ENCODE measurements around the gene RNF31. TPM values are rescaled to one million over a fixed set of nuclear protein-coding genes. Genes with fewer than 3 reads are reported as not detected.

RNF31 gene
- total and polyA plus RNA-seq, 2 experiments from 2014 or later = 42.1 to 134 TPM

- Histone ChIP-seq H3K4me3 (no peak overlapping the region), H3K4me1 (ENCODE audit: low read depth) (no peaks in the 10 kb centered on the region), H3K27me3 (no peaks in the 10 kb centered on the region), H3K27ac (no peak overlapping the region), H3K9me3 (ENCODE audit: low read depth) (no peaks in the 10 kb centered on the region), H3K36me3 (peaks cover 11% of the 10 kb centered on the region)
- TF ChIP-seq CTCF (IDR thresholded peaks at IDR 0.05; ENCODE audit: low read depth, low read length) = no peak
- DNase-seq (ENCODE audit: low read depth in 1 of 2, low spot score in 1 of 2) = peak in 1 of 2 donors; percentile 56
Observed at GRCh38 chr14:24179961-24180796, 32.9 kb downstream of the RNF31 start.

GRCh38 chr14:24181371-24182077 is 34.2 kb downstream of the RNF31 start:
- no peak overlapping the region for H3K4me3 ChIP-seq
- no peak for TF ChIP-seq CTCF (IDR thresholded peaks at IDR 0.05; ENCODE audit: low read depth, low read length)
- no peaks in the 10 kb centered on the region for H3K9me3 ChIP-seq (ENCODE audit: low read depth)
- no peaks in the 10 kb centered on the region for H3K27me3 ChIP-seq
- H3K27ac ChIP-seq = no peak overlapping the region
- no peaks in the 10 kb centered on the region for H3K4me1 ChIP-seq (ENCODE audit: low read depth)
- DNase-seq (ENCODE audit: low read depth in 1 of 2, low spot score in 1 of 2) = no peak
- H3K36me3 ChIP-seq = peaks cover 21% of the 10 kb centered on the region

GRCh38 chr14:24182110-24182882 is 35.0 kb downstream of the RNF31 start:
- no peak for TF ChIP-seq CTCF (IDR thresholded peaks at IDR 0.05; ENCODE audit: low read depth, low read length)
- Histone ChIP-seq H3K4me1 (ENCODE audit: low read depth) (no peaks in the 10 kb centered on the region), H3K36me3 (peaks cover 21% of the 10 kb centered on the region), H3K4me3 (no peak overlapping the region), H3K27me3 (no peaks in the 10 kb centered on the region), H3K9me3 (ENCODE audit: low read depth) (no peaks in the 10 kb centered on the region), H3K27ac (no peak overlapping the region)
- no peak for DNase-seq (ENCODE audit: low read depth in 1 of 2, low spot score in 1 of 2)

GRCh38 chr14:24183014-24183481 is 35.8 kb downstream of the RNF31 start:
- H3K4me3 ChIP-seq = no peak overlapping the region
- H3K4me1 ChIP-seq (ENCODE audit: low read depth) = no peaks in the 10 kb centered on the region
- H3K36me3 ChIP-seq = peaks cover 21% of the 10 kb centered on the region
- H3K27ac ChIP-seq = no peak overlapping the region
- H3K9me3 ChIP-seq (ENCODE audit: low read depth) = no peaks in the 10 kb centered on the region
- DNase-seq (ENCODE audit: low read depth in 1 of 2, low spot score in 1 of 2) = no peak
- TF ChIP-seq CTCF (IDR thresholded peaks at IDR 0.05; ENCODE audit: low read depth, low read length) = no peak
- no peaks in the 10 kb centered on the region for H3K27me3 ChIP-seq

Data from cardiac muscle cell (in vitro differentiated cells and primary cell).